ENCODE measurements around the gene FBXO41.

Gene FBXO41

GRCh38 chr2:73260338-73260984 lies 23.8 kb downstream of the FBXO41 start:
- H3K4me3 ChIP-seq (ENCODE audit: low read length), result no peak overlapping the region
- DNase-seq (ENCODE audit: low read depth), result peak; percentile 52
- peak; percentile 67 for TF ChIP-seq CTCF (conservative IDR thresholded peaks at IDR 0.05; ENCODE audit: low read length)

DNA sequence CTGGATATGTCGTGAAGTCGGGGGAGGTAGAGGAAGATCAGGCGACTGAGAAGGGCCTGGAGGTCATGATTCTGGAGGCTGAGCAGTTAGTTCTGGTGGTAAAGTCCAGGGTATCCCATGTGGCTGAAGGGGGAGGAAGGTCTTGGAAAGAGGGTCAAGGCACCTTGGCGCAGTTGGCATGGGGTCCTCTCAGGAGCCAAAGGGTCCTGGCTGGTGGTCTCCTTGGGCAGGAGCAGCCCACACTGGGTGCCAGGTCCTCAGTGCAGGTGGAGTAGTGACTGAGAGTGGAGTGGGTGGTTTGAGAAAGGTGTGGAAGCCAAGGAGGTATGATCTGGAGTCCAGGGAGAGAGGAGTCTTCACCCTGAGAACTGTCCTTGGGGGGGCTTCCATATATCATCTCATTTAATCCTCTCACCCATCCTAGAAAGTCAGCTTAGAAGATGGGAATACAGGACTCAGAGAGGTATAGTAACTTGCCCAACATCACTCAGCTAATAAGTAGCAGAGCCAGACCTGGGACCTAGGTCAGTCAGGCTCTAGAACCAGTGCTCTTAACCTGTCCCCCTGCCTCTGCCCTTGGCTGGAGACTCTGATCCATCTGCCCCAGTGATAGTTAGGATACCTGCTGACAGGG lies 24.5 kb downstream of the FBXO41 start:
- no peak for DNase-seq (ENCODE audit: low read depth)
- no peak for TF ChIP-seq CTCF (conservative IDR thresholded peaks at IDR 0.05; ENCODE audit: low read length)
- no peak overlapping the region for H3K4me3 ChIP-seq (ENCODE audit: low read length)

DNA sequence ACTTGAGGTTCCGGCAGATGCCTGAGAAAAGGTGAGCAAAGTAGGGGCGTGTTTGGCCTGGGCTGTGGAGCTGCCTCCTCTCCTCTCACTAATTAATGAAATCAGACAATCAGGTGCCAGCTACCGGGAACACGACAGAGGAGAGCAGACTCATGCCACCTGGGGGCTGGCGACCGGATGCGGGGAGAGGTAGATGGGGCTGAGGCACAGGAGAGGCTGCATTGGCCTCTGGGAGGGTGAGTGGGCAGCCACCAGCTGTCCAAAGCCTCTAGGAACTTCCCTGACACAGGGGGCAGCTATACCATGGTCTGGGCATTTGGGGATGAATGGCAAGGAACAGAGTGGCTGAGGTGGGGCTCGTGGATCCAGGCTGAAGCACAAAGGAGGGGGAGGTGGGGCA lies 25.0 kb downstream of the FBXO41 start:
- TF ChIP-seq CTCF (conservative IDR thresholded peaks at IDR 0.05; ENCODE audit: low read length), result no peak
- no peak overlapping the region for H3K4me3 ChIP-seq (ENCODE audit: low read length)
- DNase-seq (ENCODE audit: low read depth), result no peak

GRCh38 chr2:73258913-73259215 lies 25.4 kb downstream of the FBXO41 start:
- no peak for TF ChIP-seq CTCF (conservative IDR thresholded peaks at IDR 0.05; ENCODE audit: low read length)

GRCh38 chr2:73258186-73258912 lies 25.9 kb downstream of the FBXO41 start:
- TF ChIP-seq CTCF (conservative IDR thresholded peaks at IDR 0.05; ENCODE audit: low read length), result no peak
- H3K4me3 ChIP-seq (ENCODE audit: low read length), result no peak overlapping the region
- no peak for DNase-seq (ENCODE audit: low read depth)

More at GRCh38 chr2:73258913-73259215, 25.4 kb downstream of the FBXO41 start:
- no peak overlapping the region for H3K4me3 ChIP-seq (ENCODE audit: low read length)
- DNase-seq (ENCODE audit: low read depth), result no peak

GRCh38 chr2:73257425-73258125 lies 26.7 kb downstream of the FBXO41 start:
- H3K4me3 ChIP-seq (ENCODE audit: low read length), result no peak overlapping the region
- DNase-seq (ENCODE audit: low read depth), result no peak
- no peak for TF ChIP-seq CTCF (conservative IDR thresholded peaks at IDR 0.05; ENCODE audit: low read length)
